ENCODE measurements around the gene CD93.

CD93 gene

GRCh38 chr20:23037017-23037481, 49.1 kb downstream of the CD93 start:
- DNase-seq (ENCODE audit: low spot score) (no peak), FAIRE-seq (no peak)

GRCh38 chr20:23036371-23036770, 49.8 kb downstream of the CD93 start:
- DNase-seq (ENCODE audit: low spot score) (no peak), FAIRE-seq (no peak)

- FAIRE-seq (no peak), DNase-seq (ENCODE audit: low spot score) (no peak)
Measured at GRCh38 chr20:23035731-23036130, 50.4 kb downstream of the CD93 start.

- DNase-seq (ENCODE audit: low spot score) (no peak), FAIRE-seq (no peak)
Measured at GRCh38 chr20:23034721-23035671, 51.1 kb downstream of the CD93 start, which contains the start of gene SSTR4. Gene SSTR4, plus strand, starts transcription at chr20:23035312. Its CDS starts 172 bp downstream, at chr20:23035484.

- no peak for DNase-seq (ENCODE audit: low spot score)
- FAIRE-seq = no peak
Measured at GRCh38 chr20:23033918-23034317, 52.2 kb downstream of the CD93 start.

- DNase-seq (ENCODE audit: low spot score) = no peak
- no peak for FAIRE-seq
Measured at GRCh38 chr20:23032750-23033078, 53.4 kb downstream of the CD93 start.

GRCh38 chr20:23032056-23032749, 53.9 kb downstream of the CD93 start:
- FAIRE-seq (no peak), DNase-seq (ENCODE audit: low spot score) (no peak)

GRCh38 chr20:23031346-23031745, 54.8 kb downstream of the CD93 start:
- FAIRE-seq (no peak), DNase-seq (ENCODE audit: low spot score) (no peak)
